H7 (cell line): ENCODE data around the gene AIDA. TPM values are rescaled to one million over a fixed set of nuclear protein-coding genes. Genes with fewer than 3 reads are reported as not detected.

Source experiments
- total RNA-seq: library from RNA; depleted of rRNA; stranded (reverse); fragments of >200 nt; shearing (Covaris generic); gene quantifications from 2 replicates; pipeline ENCODE4 v1.2.3, GENCODE V29; 2014; rRNA removed

The AIDA gene
- total RNA-seq, 1 experiment from 2014 or later, result 48.3 TPM

Other genes with a start within 250 kb of the AIDA start
- 0.04 and 0.31 TPM in 2 replicates for gene HHIPL2, start 164.4 kb downstream of the AIDA start, total RNA-seq
- gene TAF1A, start 122.6 kb downstream of the AIDA start, total RNA-seq, result 20.6 and 24.0 TPM in 2 replicates
- gene MIA3, start 94.4 kb downstream of the AIDA start, total RNA-seq, result 52.5 and 75.7 TPM in 2 replicates
- 44.5 and 59.6 TPM in 2 replicates for gene BROX, start 73 bp upstream of the AIDA start, total RNA-seq
- not detected in 2 replicates for gene FAM177B, start 24.7 kb upstream of the AIDA start, total RNA-seq
- gene DISP1, start 102.5 kb upstream of the AIDA start, total RNA-seq, result 4.0 and 4.8 TPM in 2 replicates